ENCODE data around the gene SSTR5. TPM values are rescaled to one million over a fixed set of nuclear protein-coding genes. Genes with fewer than 3 reads are reported as not detected.
A peak's percentile ranks its signal among the peaks of the same experiment; 100 is the strongest.

The SSTR5 gene
- polyA plus RNA-seq, 2 of the 4 experiments (the other 2 are of a cell fraction), result 0.06 to 0.08 TPM

- TF ChIP-seq USF2 (IDR thresholded peaks at IDR 0.05) (no peak), JUNB (IDR thresholded peaks at IDR 0.05) (no peak), ZSCAN20 (CRISPR knock-in tag; IDR thresholded peaks at IDR 0.05) (no peak), KDM5A (IDR thresholded peaks at IDR 0.05) (no peak), CHD4 (IDR thresholded peaks at IDR 0.05; ENCODE audit: borderline replicate concordance) (no peak), HES2 (IDR thresholded peaks at IDR 0.05) (no peak)
Measured at GRCh38 chr16:1048442-1049112, 24.0 kb upstream of the SSTR5 start (continued).

GRCh38 chr16:1049113-1049975 lies 23.2 kb upstream of the SSTR5 start:
- H3K9me3 ChIP-seq, result no peaks in the 10 kb centered on the region
- peaks cover 18% of the 10 kb centered on the region for H3K4me1 ChIP-seq
- ChIA-PET POLR2A (no interaction called here), CTCF (interaction anchor here (1.1 to 14.4 kb wide), 2 partner anchors 8 to 9 kb away, joined by 4 to 153 read pairs; no protein-coding TSS in a partner anchor)
- peak overlapping the region; percentile 70 to 76; a peak in 4 of 6 replicates for H3K27ac ChIP-seq
- no peak overlapping the region for H3K4me3 ChIP-seq
- no peak for FAIRE-seq
- no peak overlapping the region; the same call in 2 of the 3 replicates for H3K4me2 ChIP-seq
- no peak; a peak in 1 of 6 replicates for ATAC-seq
- 84% methylated on average over 16 of the region's 31 CpGs for WGBS (ENCODE audit: missing lambda C conversion rate)
- DNase-seq (ENCODE audit: low read depth in 1 of 2, low spot score in 1 of 2), result no peak
- TF ChIP-seq FOXS1 (CRISPR knock-in tag; IDR thresholded peaks at IDR 0.05) (no peak), MAZ (IDR thresholded peaks at IDR 0.05; ENCODE audit: borderline replicate concordance, low read depth, low read length) (no peak), JUN (IDR thresholded peaks at IDR 0.05) (no peak), FOSL2 (IDR thresholded peaks at IDR 0.05) (no peak), FOSL2 (CRISPR knock-in tag; IDR thresholded peaks at IDR 0.05) (no peak), POLR2AphosphoS2 (conservative IDR thresholded peaks at IDR 0.05; ENCODE audit: low read length) (no peak), RAD21 (conservative IDR thresholded peaks at IDR 0.05 in 1 of 2, IDR thresholded peaks at IDR 0.05 in 1 of 2) (no peak), HEYL (CRISPR knock-in tag; IDR thresholded peaks at IDR 0.05) (no peak), FOSB (CRISPR knock-in tag; IDR thresholded peaks at IDR 0.05) (no peak), ATOH8 (CRISPR knock-in tag; IDR thresholded peaks at IDR 0.05; ENCODE audit: low read depth) (no peak), CHD4 (IDR thresholded peaks at IDR 0.05; ENCODE audit: borderline replicate concordance) (no peak), PBX3 (IDR thresholded peaks at IDR 0.05) (no peak), ZNF302 (CRISPR knock-in tag; IDR thresholded peaks at IDR 0.05) (no peak), POLR2A (IDR thresholded peaks at IDR 0.05; ENCODE audit: low read length) (no peak)

GRCh38 chr16:1049976-1050247 lies 22.6 kb upstream of the SSTR5 start:
- ATAC-seq (no peak), DNase-seq (ENCODE audit: low read depth in 1 of 2, low spot score in 1 of 2) (no peak), FAIRE-seq (no peak)
- no peak for TF ChIP-seq RAD21 (conservative IDR thresholded peaks at IDR 0.05 in 1 of 2, IDR thresholded peaks at IDR 0.05 in 1 of 2)
- TF ChIP-seq EHF (CRISPR knock-in tag; IDR thresholded peaks at IDR 0.05), result no peak
- 81% methylated on average over 8 of the region's 11 CpGs for WGBS (ENCODE audit: missing lambda C conversion rate)
- H3K27ac ChIP-seq, result no peak overlapping the region
- ChIA-PET CTCF (interaction anchor here (1.1 kb wide), 1 partner anchor 8 kb away, joined by 4 read pairs; no protein-coding TSS in a partner anchor), POLR2A (no interaction called here)
- no peaks in the 10 kb centered on the region for H3K9me3 ChIP-seq
- peaks cover 15% of the 10 kb centered on the region for H3K4me1 ChIP-seq
- no peak overlapping the region for H3K4me3 ChIP-seq
- H3K4me2 ChIP-seq, result no peak overlapping the region
